ENCODE measurements around the gene CCR6. TPM values are rescaled to one million over a fixed set of nuclear protein-coding genes. Genes with fewer than 3 reads are reported as not detected.

The CCR6 gene
- total and polyA plus RNA-seq, 2 donors (not counting 3 experiments of a cell fraction or from before 2014, with no cell fraction given) = not detected

DNA sequence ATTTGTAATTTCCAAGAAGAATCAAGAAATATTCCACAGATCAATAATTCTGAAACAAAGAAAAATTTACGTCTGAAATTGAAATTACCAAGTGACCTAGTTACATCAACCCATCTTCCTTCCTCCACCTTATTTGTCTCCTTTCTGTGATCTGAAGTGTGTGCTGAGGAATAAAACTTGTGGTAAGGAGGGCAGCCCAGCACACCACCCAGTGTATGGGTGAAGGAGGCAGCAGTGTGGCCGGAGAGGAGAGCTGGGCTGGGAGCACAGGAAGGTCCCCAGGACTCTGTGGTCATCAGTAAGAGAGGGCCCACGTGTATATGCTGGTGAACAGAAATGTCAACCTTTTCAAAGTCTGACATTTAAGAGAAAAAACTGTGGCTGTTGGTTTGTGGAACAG lies 11.3 kb upstream of the CCR6 start:
- no peaks in the 10 kb centered on the region for H3K27me3 ChIP-seq (ENCODE audit: control insufficient read depth in 2 of 2, insufficient read depth in 2 of 2, low read length in 2 of 2)
- ChIA-PET POLR2A (no interaction called here), CTCF (no interaction called here)
- intact Hi-C loops (cut with micrococcal nuclease) = no loop called here
- no peaks in the 10 kb centered on the region for H3K9me3 ChIP-seq (replicated peaks; ENCODE audit: control insufficient read depth, insufficient read depth, low read length)
- no peak overlapping the region for H3K4me3 ChIP-seq (replicated peaks in 1 of 3; ENCODE audit: insufficient read depth in 1 of 3, low read depth in 1 of 3, low read length in 3 of 3)
- no peaks in the 10 kb centered on the region for H4K20me1 ChIP-seq (replicated peaks; ENCODE audit: control insufficient read depth, extremely low read depth, insufficient read depth, low read length)
- FAIRE-seq (no peak), DNase-seq (ENCODE audit: low read depth, low spot score) (no peak)
- dilution Hi-C loops (cut with MboI; ENCODE audit: extremely low pct_ligation_motif_present, low sequenced_read_pairs) = no loop called here
- no TSS peak for BruUV-seq (replicated peaks)
- no peaks in the 10 kb centered on the region for H3K36me3 ChIP-seq (ENCODE audit: control insufficient read depth in 2 of 2, extremely low read depth in 1 of 2, insufficient read depth in 2 of 2, low read length in 2 of 2)
- H3K9me1 ChIP-seq (replicated peaks; ENCODE audit: control insufficient read depth, extremely low read depth, insufficient read depth, low read length) = no peaks in the 10 kb centered on the region
- H3K79me2 ChIP-seq (ENCODE audit: control insufficient read depth, insufficient read depth, low read length) = no peaks in the 10 kb centered on the region
- no peak for TF ChIP-seq POLR2AphosphoS5 (IDR thresholded peaks at IDR 0.05; ENCODE audit: insufficient read depth, low read depth, low read length)
- no peak for TF ChIP-seq FOS (IDR thresholded peaks at IDR 0.05; ENCODE audit: borderline replicate concordance, insufficient read depth, low read length)
- TF ChIP-seq JUN (IDR thresholded peaks at IDR 0.05; ENCODE audit: borderline replicate concordance, insufficient read depth, insufficient read length, low read depth) = no peak
- no peak for TF ChIP-seq GATA2 (IDR thresholded peaks at IDR 0.05; ENCODE audit: insufficient read depth, insufficient read length, low read depth, low read length)
- TF ChIP-seq, protein P1, sequence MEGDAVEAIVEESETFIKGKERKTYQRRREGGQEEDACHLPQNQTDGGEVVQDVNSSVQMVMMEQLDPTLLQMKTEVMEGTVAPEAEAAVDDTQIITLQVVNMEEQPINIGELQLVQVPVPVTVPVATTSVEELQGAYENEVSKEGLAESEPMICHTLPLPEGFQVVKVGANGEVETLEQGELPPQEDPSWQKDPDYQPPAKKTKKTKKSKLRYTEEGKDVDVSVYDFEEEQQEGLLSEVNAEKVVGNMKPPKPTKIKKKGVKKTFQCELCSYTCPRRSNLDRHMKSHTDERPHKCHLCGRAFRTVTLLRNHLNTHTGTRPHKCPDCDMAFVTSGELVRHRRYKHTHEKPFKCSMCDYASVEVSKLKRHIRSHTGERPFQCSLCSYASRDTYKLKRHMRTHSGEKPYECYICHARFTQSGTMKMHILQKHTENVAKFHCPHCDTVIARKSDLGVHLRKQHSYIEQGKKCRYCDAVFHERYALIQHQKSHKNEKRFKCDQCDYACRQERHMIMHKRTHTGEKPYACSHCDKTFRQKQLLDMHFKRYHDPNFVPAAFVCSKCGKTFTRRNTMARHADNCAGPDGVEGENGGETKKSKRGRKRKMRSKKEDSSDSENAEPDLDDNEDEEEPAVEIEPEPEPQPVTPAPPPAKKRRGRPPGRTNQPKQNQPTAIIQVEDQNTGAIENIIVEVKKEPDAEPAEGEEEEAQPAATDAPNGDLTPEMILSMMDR (IDR thresholded peaks at IDR 0.05; ENCODE audit: extremely low read depth in 1 of 2, insufficient read depth in 1 of 2, low read depth in 1 of 2, low read length in 2 of 2) = no peak
- no peak overlapping the region for H3K27ac ChIP-seq (ENCODE audit: insufficient read depth, low read depth, low read length)
- no peak overlapping the region for H3K4me2 ChIP-seq (ENCODE audit: insufficient read depth, low read length)
- H3K9ac ChIP-seq (replicated peaks; ENCODE audit: extremely low read depth, insufficient read depth, low read length) = no peak overlapping the region
- no peaks in the 10 kb centered on the region for H3K4me1 ChIP-seq (ENCODE audit: control insufficient read depth, extremely low read depth, insufficient read depth, low read length)
- no peak overlapping the region for H2AFZ ChIP-seq (ENCODE audit: low read depth, low read length)

DNA sequence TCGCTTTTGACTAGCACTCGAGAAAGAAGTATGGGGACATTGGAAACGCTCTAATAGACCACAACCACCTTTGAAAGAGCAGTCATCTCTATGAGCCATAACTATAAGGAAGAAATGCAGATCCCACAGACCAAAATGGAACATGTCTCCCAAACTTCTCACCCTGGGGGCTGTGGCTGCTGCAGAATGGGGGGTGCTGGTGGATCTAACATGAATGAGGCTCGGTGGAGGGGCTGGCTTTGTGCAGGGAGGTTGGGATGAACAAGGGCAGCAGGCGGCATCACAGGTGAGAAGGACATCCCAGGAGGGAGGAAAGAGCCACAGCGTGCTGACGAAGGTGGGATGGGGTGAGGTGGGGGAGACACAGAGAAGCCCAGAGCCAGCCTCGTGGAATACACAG lies 10.5 kb upstream of the CCR6 start:
- POLR2A ChIA-PET = no interaction called here
- intact Hi-C loops (cut with micrococcal nuclease) (no loop called here), dilution Hi-C loops (cut with MboI; ENCODE audit: extremely low pct_ligation_motif_present, low sequenced_read_pairs) (no loop called here)
- Histone ChIP-seq H3K9ac (replicated peaks; ENCODE audit: extremely low read depth, insufficient read depth, low read length) (no peak overlapping the region), H2AFZ (ENCODE audit: low read depth, low read length) (no peak overlapping the region), H3K4me2 (ENCODE audit: insufficient read depth, low read length) (no peak overlapping the region), H3K4me1 (ENCODE audit: control insufficient read depth, extremely low read depth, insufficient read depth, low read length) (no peaks in the 10 kb centered on the region), H3K4me3 (replicated peaks in 1 of 3; ENCODE audit: insufficient read depth in 1 of 3, low read depth in 1 of 3, low read length in 3 of 3) (no peak overlapping the region), H3K79me2 (ENCODE audit: control insufficient read depth, insufficient read depth, low read length) (no peaks in the 10 kb centered on the region), H3K9me1 (replicated peaks; ENCODE audit: control insufficient read depth, extremely low read depth, insufficient read depth, low read length) (no peaks in the 10 kb centered on the region), H3K27me3 (ENCODE audit: control insufficient read depth in 2 of 2, insufficient read depth in 2 of 2, low read length in 2 of 2) (no peaks in the 10 kb centered on the region), H3K9me3 (replicated peaks; ENCODE audit: control insufficient read depth, insufficient read depth, low read length) (no peaks in the 10 kb centered on the region), H4K20me1 (replicated peaks; ENCODE audit: control insufficient read depth, extremely low read depth, insufficient read depth, low read length) (no peaks in the 10 kb centered on the region), H3K27ac (ENCODE audit: insufficient read depth, low read depth, low read length) (no peak overlapping the region), H3K36me3 (ENCODE audit: control insufficient read depth in 2 of 2, extremely low read depth in 1 of 2, insufficient read depth in 2 of 2, low read length in 2 of 2) (no peaks in the 10 kb centered on the region)
- BruUV-seq (replicated peaks) = no TSS peak
- FAIRE-seq (no peak), DNase-seq (ENCODE audit: low read depth, low spot score) (no peak)
- TF ChIP-seq GATA2 (IDR thresholded peaks at IDR 0.05; ENCODE audit: insufficient read depth, insufficient read length, low read depth, low read length) (no peak), EZH2 (IDR thresholded peaks at IDR 0.05; ENCODE audit: borderline replicate concordance, low read depth, low read length, severe bottlenecking) (no peak), JUN (IDR thresholded peaks at IDR 0.05; ENCODE audit: borderline replicate concordance, insufficient read depth, insufficient read length, low read depth) (no peak), FOS (IDR thresholded peaks at IDR 0.05; ENCODE audit: borderline replicate concordance, insufficient read depth, low read length) (no peak), POLR2A (IDR thresholded peaks at IDR 0.05; ENCODE audit: low read depth, low read length) (no peak)
- TF ChIP-seq, protein P2, sequence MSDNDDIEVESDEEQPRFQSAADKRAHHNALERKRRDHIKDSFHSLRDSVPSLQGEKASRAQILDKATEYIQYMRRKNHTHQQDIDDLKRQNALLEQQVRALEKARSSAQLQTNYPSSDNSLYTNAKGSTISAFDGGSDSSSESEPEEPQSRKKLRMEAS (IDR thresholded peaks at IDR 0.05; ENCODE audit: insufficient read depth, insufficient read length) = no peak
- TF ChIP-seq, protein P1 (IDR thresholded peaks at IDR 0.05; ENCODE audit: extremely low read depth in 1 of 2, insufficient read depth in 1 of 2, low read depth in 1 of 2, low read length in 2 of 2) = no peak
- CTCF ChIA-PET = no interaction called here

All from endothelial cell of umbilical vein (primary cell).